ENCODE results near the gene OTUD4.
A peak's percentile ranks its signal among the peaks of the same experiment; 100 is the strongest.
"Not testable (repeated sequence)": the region's sequence is repeated elsewhere in the genome, so short reads cannot be mapped to it uniquely, and the experiment has no call there.

The OTUD4 gene

GRCh38 chr4:145179281-145179860 is 1.0 kb downstream of the OTUD4 start:
- peak; percentile 14 to 52 for DNase-seq

DNA sequence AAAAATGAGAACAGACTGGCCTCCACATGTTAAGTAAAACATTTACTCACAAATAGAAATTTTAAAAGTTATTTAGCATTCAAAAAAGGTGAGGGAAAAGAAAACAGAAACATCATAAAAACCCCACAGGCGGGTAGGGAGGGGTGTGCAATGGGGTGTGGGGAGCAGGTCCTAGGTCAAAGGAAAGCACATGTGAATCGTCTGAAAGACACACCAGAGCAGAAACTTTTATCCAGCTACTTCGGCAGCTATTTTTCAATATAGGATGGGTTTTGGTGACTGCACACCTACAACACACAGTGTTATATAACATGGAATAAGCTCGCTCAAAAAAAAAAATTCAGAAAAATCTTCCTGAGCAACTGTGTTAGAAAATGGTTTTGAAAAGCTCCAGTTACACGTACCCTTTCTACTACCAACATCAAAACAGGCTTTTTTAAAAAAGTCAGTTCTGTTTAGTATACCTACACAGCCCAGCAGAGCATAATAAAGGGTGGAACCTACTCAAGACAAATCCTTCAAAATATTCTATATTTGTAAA is 1.6 kb downstream of the OTUD4 start:
- DNase-seq: peak in 1 of 2 experiments; percentile 24

DNA sequence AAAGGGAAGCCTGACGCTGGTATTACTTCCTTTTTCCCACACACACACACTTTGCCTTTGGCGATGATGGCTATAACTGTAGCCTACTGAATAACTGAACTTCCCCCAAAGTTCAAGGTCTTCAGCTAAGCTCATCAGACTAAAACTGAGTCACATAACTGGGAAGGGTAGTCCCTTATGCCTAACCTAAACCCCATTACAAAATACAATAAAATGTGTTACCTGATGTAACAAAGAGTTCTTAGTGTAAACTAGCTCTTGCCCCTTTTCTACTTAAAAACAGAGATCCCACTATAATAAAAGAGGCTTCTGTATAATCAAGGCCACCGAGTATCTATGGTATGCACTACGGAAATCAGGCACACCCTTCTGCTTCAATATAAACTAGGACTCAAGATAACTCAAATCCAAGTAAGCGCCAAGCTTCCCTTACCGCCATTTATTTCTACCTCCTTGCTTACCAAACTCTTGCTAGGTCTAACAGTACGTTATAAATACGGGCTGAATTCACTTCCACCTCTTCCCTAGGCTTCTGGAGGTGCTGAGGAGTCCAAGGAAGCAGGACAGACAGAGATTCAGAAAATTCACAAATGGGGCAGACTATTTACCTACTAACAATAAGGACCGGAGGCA is 2.4 kb downstream of the OTUD4 start:
- peak in 1 of 2 experiments; percentile 22 for DNase-seq

DNA sequence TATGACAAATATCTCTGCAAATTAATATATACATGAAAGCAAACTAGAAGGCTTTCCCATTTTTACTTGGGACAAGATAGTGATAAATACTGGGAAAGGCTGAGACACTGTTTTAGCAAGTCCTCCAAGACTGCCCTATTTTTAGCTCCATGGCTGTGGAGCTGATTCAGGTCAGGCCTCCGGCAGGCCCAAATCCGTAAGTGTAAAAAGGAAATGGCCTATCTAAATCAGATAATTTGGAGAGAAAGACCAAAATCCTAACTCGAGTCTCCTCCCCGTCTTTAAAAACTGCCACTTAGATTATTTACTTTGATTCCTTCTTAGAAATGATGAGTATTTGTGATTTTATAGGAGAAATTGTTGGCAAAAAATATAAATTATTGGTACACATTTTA is 2.9 kb downstream of the OTUD4 start:
- no peak for DNase-seq

DNA sequence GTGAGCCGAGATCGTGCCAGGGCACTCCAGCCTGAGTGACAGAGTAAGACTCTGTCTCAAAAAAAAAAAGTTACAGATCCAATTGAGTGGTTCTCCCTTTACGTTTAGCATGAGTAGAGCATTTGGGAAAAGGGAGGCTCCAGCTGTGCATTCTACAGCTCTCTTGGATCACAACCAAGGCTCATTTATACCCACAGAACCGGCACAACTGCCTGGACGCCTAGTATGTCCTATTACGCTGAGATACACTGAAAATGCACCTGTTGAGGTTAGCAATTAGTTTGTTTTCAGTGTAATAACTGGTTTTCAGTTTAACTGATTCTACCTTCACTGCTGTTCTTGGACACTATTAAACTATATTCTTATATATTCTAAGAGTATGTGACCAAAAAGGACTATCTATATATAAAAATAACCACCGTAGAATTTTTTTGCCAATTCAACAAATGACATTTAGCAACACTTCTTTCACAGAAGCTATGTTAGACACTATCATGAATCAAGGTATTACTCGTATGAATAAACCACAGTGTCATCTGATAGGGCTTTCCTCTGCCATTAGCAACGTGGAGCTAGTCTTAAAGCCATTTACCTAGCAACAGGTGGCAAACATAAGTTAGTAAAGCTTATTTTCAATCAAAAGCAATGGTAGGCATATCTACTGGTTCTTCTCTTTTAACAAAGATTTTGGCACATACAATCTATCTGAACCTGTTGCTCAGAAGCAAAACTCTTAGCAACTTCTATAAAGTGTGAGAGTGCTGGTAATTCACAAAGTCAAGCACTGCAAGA is 3.6 kb downstream of the OTUD4 start:
- DNase-seq: peak in 1 of 2 experiments; percentile 2

- no peak for DNase-seq
Measured at GRCh38 chr4:145171911-145172310, 8.5 kb downstream of the OTUD4 start.

DNA sequence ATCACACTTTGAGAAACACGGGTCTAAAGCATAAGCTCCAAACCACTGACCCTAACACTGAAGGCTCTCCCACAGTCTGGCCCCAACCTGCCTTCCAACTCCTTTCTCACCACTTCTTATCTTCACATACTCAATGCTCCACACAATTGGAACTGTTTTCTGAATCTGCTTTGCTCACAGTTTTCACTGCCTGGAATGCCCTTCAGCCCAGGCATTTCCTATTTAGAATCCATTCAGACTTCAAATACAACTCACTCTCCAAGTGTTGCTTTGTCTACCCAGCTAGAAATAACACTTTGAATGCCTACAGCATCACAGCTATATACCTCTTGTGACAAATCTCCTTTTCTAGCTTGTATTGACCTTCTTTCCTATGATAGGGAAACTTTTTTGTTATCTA is 10.2 kb downstream of the OTUD4 start:
- no peak for DNase-seq

- DNase-seq: no peak
Measured at GRCh38 chr4:145168581-145169187, 11.7 kb downstream of the OTUD4 start.

- DNase-seq: no peak
Measured at GRCh38 chr4:145167887-145168286, 12.5 kb downstream of the OTUD4 start.

DNA sequence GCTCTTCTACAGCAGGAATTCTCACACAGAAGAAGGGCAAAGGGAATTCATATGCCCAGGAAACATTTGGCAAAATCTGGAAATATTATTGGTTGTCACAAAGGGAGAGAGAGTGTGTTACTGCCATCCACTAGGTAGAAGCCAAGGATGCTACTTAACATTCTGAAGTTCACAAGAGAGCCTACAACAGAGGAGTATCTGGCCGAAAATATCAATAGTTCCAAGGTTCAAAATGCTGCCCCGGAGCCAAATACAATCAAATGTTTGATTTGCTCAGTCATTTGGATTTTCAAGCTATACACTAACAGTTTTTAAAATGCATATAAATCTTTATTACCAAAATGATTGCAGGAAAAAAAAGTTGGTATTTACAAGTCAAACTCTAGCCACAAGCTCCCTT is 18.8 kb downstream of the OTUD4 start:
- DNase-seq: no peak

GRCh38 chr4:145156986-145157385 is 23.4 kb downstream of the OTUD4 start:
- DNase-seq: no peak

GRCh38 chr4:145155268-145155870 is 25.0 kb downstream of the OTUD4 start:
- no peak for DNase-seq

DNA sequence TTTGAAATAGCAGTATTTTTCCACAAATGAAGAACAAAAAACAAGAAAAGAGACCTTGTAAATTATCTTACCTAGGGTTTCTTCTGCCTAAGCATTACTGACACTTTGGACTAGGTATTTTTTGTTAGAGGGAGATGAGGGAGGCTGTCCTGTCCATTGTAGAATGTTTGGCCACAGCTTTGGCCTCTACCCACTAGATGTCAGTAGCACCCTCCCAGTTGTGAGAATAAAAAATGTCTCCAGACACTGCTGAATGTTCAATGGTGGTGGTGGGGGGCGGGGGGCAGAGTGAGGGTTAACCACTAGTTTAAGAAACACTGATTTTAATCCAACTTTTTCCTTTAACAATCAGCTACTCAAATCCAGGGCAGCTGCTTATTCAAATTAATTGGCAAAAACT is 25.8 kb downstream of the OTUD4 start:
- DNase-seq: peak in 1 of 2 experiments; percentile 18

- no peak for DNase-seq
Measured at GRCh38 chr4:145153904-145154298, 26.5 kb downstream of the OTUD4 start.

GRCh38 chr4:145153181-145153903 is 27.0 kb downstream of the OTUD4 start:
- DNase-seq: no peak

GRCh38 chr4:145148980-145149379 is 31.4 kb downstream of the OTUD4 start:
- no peak for DNase-seq

DNA sequence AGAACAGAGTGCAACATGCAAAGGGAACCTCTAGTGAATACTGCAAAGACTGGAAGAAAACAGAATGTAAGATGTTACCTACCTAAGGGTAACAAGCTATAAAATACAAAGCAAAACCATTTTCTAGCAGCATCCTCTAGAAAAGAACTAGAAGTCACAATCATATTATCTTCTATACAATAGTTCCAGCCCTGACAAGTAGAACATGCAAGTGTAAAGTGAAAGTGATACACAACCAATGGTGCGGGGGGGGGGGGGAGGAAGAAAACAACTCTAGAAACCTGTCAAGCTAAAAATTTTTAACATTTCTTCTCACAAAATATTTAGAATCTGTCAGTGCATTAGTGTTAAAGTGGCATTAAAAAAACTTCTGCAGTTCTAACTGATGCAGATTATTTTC is 44.2 kb downstream of the OTUD4 start:
- not testable (repeated sequence) for DNase-seq

GRCh38 chr4:145132511-145133098 is 47.8 kb downstream of the OTUD4 start:
- no peak for DNase-seq

DNA sequence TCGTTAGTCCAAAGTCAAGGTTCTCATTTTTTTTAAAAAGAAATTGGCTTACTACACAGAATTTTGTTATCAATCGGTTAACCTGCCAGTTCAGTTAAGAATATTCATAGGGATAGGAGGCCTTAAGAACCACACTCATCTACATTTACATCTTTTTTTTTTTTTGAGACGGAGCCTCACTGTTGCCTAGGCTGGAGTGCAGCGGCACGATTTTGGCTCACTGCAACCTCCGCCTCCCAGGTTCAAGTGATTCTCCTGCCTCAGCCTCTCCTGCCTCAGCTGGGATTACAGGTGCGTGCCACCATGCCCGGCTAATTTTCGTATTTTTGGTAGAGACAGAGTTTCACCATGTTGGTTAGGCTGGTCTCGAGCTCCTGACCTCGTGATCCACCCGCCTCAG is 48.5 kb downstream of the OTUD4 start:
- DNase-seq: no peak

- DNase-seq: no peak
Measured at GRCh38 chr4:145130788-145131399, 49.5 kb downstream of the OTUD4 start.

DNA sequence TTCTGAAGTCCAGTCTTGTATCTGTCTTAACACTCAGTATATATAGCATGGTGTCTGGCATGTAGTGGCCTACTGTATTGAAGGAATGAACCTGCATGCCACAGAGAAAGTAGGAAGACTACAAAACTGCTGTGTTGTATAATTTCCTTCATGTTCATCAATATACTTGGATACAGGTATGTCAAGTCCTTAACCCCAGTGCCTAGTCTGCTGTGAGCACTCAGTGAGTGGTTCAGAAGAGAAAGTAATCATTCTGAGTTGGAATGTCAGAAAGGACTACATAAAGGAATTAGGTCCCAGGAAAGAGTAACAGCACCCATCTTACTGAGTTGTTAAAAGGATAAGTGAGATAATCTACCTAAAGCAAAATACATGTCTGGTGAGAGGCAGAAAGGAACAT is 50.3 kb downstream of the OTUD4 start:
- no peak for DNase-seq
